KOPT-K1 (cell line): ENCODE measurements around the gene DAPK1.
"Not testable (repeated sequence)": the region's sequence is repeated elsewhere in the genome, so short reads cannot be mapped to it uniquely, and the experiment has no call there.

ENCODE experiments used
- H3K27ac ChIP-seq: fragments of 200-600 bp; sonication (generic); 2 replicates; pipeline ENCODE4 v1.5.1; 2016; ENCODE audit warnings: antibody characterized with exemption, mild to moderate bottlenecking, low read depth, low read length; ENCODE audit not compliant: poor library complexity, severe bottlenecking
- H3K36me3 ChIP-seq: fragments of 200-600 bp; sonication (generic); 2 replicates; pipeline ENCODE4 v1.5.1; 2017; ENCODE audit warnings: antibody characterized with exemption, mild to moderate bottlenecking, low read length, moderate library complexity; ENCODE audit not compliant: insufficient read depth
- H3K9me3 ChIP-seq: fragments of 200-600 bp; sonication (generic); 2 replicates; pipeline ENCODE4 v1.5.1; 2017; ENCODE audit warnings: antibody characterized with exemption, low read length, mild to moderate bottlenecking; ENCODE audit not compliant: insufficient read depth, poor library complexity, severe bottlenecking

The DAPK1 gene

DNA sequence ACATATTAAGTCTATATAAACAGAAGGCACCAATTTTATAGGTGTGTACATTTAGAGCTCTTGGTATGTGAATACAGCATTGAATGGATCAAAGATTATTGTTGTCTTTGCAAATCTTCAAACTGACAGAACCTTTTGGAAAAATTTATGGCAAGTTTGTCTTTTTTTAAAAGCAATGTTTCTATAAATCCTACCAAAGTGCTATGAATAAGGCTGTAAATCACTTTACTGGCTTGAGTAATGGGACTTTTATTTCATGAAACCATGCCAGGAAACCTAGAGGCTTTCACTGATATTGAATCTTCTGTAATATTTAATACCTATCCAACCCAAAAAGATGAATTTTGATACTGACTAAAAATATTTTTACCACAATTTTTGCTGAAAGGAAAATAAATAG, 7.4 kb upstream of the DAPK1 start:
- Histone ChIP-seq H3K27ac (no peak overlapping the region), H3K9me3 (no peaks in the 10 kb centered on the region), H3K36me3 (no peaks in the 10 kb centered on the region)

- Histone ChIP-seq H3K9me3 (no peaks in the 10 kb centered on the region), H3K27ac (no peak overlapping the region), H3K36me3 (no peaks in the 10 kb centered on the region)
These were observed 6.8 kb upstream of the DAPK1 start for GRCh38 chr9:87490907-87491306.

DNA sequence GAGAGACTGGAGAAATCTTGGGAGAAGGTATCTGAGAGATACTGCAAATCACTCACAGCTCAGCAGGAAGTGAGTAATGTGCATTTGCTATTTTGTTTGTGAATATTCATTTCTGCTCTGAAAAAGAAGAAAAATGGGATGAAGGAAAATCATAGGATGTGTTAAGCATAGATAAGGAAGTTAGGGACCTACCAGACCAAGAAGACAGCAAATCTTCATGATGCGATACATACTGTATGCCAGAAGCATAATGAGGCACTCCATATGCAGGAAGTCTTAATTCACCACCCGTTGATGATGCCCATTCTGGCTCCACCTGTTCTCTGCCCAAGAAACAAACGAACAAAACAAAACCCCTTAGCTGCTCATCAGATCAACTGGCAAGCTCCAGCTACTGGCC, 6.1 kb upstream of the DAPK1 start:
- Histone ChIP-seq H3K9me3 (no peaks in the 10 kb centered on the region), H3K36me3 (no peaks in the 10 kb centered on the region), H3K27ac (no peak overlapping the region)

DNA sequence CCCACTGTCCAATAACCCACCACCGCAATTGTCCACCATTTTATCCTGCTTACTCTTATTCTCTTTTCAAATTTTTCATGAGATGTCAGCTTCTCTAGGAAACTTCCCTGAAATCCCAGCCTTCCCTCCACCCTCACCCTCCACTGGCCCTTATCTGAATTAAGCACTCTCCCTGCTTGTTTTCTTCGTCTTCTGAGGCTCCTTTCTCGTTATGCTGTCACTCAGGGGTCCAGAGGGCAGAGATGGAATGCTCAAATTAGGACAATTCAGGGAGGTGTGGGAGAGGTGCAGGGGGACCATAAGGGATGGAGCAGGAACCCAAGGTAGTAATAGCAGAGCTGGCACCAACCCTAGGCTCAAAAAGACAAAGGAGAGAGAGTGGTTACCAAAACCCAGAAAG, 5.0 kb upstream of the DAPK1 start:
- no peak overlapping the region for H3K27ac ChIP-seq
- H3K36me3 ChIP-seq: no peaks in the 10 kb centered on the region
- no peaks in the 10 kb centered on the region for H3K9me3 ChIP-seq

DNA sequence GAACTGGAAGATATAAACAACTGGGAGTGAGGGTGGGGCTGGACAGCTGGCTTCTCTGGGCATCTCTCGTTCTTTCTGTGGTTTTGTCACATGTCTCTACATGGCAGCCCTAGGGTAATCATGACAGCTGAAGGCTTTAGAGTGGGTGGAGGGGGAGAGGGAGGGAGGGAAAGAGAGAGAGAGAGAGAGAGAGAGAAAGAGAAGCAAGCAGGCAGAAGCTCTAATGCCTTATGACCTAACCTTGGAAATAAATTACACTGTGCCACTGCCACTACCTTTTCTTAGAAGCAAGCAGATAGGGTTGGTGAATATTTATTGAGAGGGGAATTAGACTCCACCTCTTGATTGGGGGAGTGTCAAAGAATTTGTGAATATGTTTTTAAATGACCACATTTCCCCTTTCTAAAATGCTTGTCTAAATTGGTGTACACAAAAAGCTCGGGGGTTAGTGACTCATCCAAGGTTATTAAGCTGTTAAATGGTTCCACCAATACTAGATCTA, 2.6 kb upstream of the DAPK1 start:
- Histone ChIP-seq H3K9me3 (no peaks in the 10 kb centered on the region), H3K36me3 (no peaks in the 10 kb centered on the region), H3K27ac (no peak overlapping the region)

DNA sequence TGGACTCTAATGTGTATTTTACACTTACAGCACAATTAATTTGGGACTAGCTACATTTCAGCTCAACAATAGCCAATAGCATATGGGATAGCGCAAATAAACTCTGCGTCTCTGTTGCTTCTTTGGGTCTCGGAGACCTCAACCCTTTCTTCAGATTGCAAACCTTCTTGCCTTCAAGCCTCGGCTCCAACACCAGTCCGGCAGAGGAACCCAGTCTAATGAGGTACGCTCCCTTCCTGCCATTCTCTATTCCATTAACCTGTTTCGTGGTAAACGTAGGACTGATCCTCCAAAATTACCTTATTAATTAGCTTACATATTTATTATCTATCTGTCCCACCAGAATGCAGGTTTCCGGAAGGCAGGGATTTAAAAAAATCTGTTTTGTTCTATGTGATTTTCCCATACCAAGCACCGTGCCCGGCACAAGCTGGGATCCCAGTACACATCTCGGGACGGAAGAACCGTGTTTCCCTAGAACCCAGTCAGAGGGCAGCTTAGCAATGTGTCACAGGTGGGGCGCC, 525 bp upstream of the DAPK1 start:
- Histone ChIP-seq H3K36me3 (no peaks in the 10 kb centered on the region), H3K27ac (no peak overlapping the region), H3K9me3 (no peaks in the 10 kb centered on the region)

GRCh38 chr9:87498046-87498810, 561 bp downstream of the DAPK1 start:
- Histone ChIP-seq H3K9me3 (no peaks in the 10 kb centered on the region), H3K27ac (no peak overlapping the region), H3K36me3 (no peaks in the 10 kb centered on the region)

- H3K27ac ChIP-seq: no peak overlapping the region
- no peaks in the 10 kb centered on the region for H3K9me3 ChIP-seq
- H3K36me3 ChIP-seq: no peaks in the 10 kb centered on the region
These were observed 1.2 kb downstream of the DAPK1 start for GRCh38 chr9:87498811-87499360.

GRCh38 chr9:87499424-87500017, 1.9 kb downstream of the DAPK1 start:
- Histone ChIP-seq H3K36me3 (no peaks in the 10 kb centered on the region), H3K9me3 (no peaks in the 10 kb centered on the region), H3K27ac (no peak overlapping the region)

DNA sequence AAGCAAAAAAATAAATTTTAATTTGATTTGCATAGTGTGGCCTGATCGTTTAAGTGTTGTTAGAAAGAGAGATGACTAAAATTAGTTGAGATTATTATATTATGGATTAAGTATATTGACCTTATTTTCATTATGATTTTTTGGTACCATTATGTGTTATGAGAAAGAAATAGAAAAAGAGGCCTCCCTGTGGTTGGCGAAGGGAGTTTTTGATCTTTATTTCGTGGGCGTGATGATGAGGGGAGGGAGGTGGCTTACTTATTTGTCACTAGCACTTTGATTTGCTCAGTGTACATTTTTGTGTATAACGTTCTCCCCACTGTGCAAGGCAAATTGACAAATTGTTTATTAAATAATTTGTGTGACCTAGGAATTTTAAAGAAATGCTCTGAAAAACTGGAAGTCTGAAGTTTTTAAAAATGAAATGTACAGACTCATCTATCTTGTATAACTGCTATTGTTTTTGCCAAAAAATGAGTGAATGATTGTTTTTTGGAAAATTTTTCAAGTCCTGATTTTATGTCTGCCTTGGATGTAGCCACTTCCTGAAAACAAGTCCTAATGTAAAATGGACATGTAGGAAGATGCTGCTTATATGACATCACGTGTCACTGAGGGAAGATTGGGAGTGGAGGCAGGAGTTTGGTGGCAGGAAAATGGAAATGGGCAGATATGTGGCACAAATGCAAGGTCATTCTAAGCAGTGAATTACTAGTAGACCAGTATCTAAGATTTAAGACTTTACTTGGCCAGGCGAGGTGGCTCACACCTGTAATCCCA, 3.0 kb downstream of the DAPK1 start:
- Histone ChIP-seq H3K27ac (no peak overlapping the region), H3K36me3 (no peaks in the 10 kb centered on the region)

GRCh38 chr9:87501271-87501656, 3.6 kb downstream of the DAPK1 start:
- not testable (repeated sequence) for H3K9me3 ChIP-seq, H3K36me3 ChIP-seq, H3K27ac ChIP-seq

More for the DNA sequence above, 3.0 kb downstream of the DAPK1 start:
- H3K9me3 ChIP-seq: no peaks in the 10 kb centered on the region

DNA sequence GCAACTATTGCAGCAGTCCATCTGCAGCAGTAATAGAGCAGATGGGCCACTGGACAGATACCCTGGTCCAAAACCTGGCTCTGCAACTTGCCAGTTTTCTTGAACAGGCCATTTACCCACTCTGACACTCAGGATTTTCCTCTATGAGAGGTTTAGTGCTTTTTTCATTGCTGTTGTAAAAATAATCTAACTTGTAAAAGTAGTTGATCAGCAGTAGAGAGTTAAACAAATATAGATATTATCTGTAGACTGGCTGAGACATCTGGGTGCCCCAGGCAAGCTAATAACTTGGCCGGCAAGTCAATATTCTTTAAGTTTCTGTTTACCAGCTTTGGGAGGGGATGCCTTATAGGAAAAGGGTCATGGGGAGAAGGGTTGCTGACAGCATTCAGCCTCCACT, 4.1 kb downstream of the DAPK1 start:
- no peaks in the 10 kb centered on the region for H3K9me3 ChIP-seq
- no peak overlapping the region for H3K27ac ChIP-seq
- no peaks in the 10 kb centered on the region for H3K36me3 ChIP-seq

DNA sequence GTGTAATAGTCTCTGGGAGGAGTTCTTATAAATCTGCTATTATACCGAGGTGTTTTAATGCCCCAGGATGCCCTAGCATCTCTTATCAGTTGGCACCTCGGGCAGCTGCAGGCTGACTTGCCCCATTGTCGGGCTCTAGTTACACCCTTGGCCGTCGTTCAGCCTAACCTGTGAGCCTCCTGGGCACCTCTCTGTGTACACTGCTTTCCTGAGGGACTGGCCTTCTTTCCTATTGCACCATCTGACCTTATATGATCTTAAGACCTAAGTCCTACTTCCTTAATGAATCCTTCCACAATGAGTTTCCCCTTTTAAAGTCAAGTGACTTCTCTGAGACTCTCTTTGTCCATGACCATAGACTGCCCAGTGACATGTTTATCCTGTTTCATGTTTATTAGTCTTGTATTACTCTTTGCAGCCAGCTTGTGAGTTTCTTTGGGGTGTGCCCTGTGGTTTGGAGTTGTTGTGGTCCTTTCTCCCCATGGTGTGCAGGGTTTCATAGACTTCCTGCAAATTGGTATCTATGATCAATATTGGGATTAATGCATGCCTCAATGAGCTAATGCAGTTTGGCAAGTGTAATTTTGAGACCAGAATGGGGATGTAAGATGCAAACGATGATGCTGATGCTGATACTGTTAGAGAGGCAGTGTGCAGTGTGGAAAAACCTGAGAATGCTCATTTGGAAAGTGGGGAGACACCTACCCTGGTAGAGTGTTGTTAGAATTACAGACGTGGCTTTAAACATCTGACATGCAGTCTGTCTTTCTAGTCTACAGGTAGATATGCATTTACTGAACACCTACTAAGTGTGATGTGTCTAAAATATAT, 4.9 kb downstream of the DAPK1 start:
- Histone ChIP-seq H3K27ac (no peak overlapping the region), H3K36me3 (no peaks in the 10 kb centered on the region), H3K9me3 (no peaks in the 10 kb centered on the region)

DNA sequence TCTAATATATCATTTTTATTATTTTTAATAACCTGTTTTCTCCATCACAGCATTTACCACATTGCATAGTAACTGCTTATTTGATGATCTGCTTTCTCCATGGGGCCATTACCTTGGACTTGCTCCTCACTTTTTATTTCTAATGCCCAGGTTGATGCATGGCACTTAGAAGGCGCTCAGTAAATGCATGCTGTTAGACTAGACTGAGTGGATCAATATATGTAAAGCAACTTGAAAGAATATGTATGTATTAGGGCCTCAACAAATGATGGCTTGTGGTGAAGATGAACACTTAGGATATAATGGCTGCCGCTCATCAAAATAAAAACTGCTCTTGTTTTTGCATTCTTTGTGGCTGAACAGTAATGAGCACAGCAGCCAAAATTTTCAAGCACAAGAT, 5.8 kb downstream of the DAPK1 start:
- no peak overlapping the region for H3K27ac ChIP-seq
- no peaks in the 10 kb centered on the region for H3K9me3 ChIP-seq
- H3K36me3 ChIP-seq: no peaks in the 10 kb centered on the region
